ENCODE measurements around the gene EPGN.

DNA sequence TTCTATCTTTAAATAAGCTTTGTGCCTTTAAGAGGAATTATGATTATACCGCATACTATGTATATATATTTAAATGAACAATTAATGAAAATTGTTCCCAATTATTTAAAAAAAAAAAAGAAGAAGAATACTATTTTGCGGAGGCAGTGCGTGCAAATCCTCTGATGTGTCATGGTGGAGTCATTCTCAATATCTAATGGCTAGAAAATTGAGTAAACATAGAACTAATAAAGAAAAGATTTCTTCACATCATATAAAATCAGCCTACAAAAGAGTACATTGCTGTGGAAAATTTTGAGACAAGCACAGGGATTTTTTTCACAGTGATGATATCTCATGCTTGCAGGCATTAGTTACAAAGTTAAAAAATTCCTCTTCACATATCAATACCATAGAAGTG lies 54.1 kb downstream of the EPGN start:
- TF ChIP-seq, protein P1, sequence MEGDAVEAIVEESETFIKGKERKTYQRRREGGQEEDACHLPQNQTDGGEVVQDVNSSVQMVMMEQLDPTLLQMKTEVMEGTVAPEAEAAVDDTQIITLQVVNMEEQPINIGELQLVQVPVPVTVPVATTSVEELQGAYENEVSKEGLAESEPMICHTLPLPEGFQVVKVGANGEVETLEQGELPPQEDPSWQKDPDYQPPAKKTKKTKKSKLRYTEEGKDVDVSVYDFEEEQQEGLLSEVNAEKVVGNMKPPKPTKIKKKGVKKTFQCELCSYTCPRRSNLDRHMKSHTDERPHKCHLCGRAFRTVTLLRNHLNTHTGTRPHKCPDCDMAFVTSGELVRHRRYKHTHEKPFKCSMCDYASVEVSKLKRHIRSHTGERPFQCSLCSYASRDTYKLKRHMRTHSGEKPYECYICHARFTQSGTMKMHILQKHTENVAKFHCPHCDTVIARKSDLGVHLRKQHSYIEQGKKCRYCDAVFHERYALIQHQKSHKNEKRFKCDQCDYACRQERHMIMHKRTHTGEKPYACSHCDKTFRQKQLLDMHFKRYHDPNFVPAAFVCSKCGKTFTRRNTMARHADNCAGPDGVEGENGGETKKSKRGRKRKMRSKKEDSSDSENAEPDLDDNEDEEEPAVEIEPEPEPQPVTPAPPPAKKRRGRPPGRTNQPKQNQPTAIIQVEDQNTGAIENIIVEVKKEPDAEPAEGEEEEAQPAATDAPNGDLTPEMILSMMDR (conservative IDR thresholded peaks at IDR 0.05; ENCODE audit: low read depth, low read length), result no peak
- no peak for TF ChIP-seq EZH2 (IDR thresholded peaks at IDR 0.05; ENCODE audit: borderline replicate concordance, low read depth, low read length, poor library complexity, severe bottlenecking)
